OCI-M2 (cell line): Measurements from ENCODE around the gene SQOR.
A peak's percentile ranks its signal among the peaks of the same experiment; 100 is the strongest.

Source experiments
- DNase-seq: peaks from one replicate; lab custom pipeline; 2025; ENCODE audit not compliant: unreplicated experiment; lab: John Stamatoyannopoulos, UW

SQOR gene

DNA sequence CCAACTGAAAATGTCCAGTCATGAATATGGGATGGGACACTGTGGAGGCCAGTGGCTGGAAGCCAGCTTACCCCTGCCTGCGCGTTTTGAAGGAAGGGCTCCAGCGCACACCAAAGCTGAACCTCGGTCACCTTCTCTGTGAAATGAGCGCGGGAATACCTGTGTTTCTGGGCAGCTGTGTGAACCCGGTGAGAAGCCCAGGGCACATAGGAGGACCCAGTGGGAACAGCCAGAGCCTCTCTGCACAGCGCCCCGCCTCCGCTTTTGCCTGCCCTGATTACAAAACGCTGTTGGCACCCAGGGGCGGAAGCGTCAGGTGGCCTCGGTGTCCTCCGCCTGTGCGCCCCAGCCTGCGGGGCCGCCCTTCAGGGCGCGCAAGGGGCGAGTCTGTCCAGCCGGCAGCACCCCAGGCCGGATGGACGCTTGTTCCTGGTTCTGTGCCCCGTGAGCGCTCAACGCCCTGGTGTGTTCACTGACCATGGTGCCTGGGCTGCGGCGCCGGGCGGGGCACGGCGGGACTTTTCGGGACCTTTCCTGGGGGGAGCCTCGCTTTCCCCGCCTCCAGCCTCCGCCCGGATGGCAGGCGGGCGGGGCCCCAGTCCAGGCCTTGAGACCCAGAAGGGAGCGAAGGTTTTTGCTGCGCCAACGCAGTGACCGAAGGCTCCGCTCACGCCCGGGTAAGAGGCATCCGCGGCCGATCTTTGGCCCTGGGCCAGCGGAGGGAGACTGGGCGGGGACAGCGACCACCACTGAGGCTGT lies at the start of gene SQOR:
Gene SQOR, plus strand, starts transcription at position 598 of the 759 bp plus-strand sequence. CDS start 23,895 bp downstream, outside the sequence.
- DNase-seq = no peak

DNA sequence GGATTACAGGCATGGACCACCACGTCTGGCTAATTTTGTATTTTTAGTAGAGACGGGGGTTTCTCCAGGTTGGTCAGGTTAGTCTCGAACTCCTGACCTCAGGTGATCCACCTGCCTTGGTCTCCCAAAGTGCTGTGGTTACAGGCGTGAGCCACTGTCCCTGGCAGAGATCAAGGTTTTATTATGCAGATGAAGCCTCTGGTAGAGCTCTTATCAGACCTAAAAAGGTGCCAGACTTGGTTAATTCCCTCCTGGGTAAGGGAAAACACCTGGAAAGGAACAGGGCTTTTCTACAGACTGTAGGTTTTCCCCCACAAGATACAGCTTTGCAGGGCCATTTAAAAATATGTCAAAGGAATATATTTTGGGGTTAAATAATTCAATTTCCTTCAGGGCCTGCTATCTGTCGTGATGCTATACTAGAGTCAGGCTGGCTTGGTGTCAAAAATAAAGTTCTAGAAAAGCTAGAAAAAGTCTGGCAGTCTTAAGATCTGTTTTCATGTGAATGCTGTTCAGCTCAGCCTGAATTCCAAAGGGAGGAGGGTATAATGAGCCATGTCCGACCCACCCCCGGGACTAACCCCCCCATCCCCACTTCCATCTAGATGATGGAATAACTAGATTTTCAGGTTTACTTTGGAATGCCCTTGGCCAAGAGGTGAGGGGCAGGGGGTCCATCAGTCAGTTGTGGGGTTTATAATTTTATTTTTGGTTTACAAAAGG lies 49.6 kb upstream of the SQOR start:
- no peak for DNase-seq

DNA sequence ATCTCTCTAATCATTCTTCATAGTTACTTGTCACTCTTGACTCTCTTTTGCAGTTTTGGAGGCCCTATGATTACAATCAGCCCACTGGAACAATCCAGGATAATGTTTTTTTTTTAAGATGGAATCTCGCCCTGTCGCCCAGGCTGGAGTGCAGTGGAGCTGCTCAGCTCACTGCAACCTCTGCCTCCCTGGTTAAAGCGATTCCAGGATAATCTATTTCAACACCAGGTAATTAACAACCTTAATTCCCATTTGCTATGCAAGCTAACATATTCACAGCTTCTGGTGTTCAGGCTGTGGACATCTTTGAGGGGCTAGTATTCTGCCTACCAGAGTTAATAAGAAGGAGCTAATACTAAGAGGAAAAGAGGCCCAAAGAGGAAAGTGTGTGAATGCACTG lies 48.7 kb upstream of the SQOR start:
- no peak for DNase-seq

DNA sequence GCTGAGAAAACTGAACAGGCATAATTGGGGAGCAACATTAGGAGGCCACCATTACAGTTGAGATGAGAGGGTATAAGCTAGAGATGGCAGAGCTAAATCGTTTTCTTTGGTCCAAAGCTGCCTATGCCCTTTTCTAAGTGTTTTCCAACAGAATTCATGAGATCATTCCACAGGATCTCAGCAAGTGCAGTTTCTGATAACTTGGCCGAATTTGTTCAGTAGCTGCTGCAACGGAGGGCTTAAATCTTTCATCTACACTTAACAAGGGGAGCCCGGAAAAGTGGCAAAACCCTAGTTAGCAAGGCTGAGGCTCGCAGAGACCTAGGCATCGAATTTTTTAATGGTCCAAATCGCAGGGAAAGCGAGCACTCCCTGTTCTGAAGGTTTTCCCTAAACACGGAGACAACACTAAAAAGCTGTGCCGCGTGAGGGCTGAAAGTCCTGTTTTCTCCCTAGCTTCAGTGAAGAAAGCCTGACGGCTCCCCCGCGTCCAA lies 48.2 kb upstream of the SQOR start:
- DNase-seq = peak; percentile 18

DNA sequence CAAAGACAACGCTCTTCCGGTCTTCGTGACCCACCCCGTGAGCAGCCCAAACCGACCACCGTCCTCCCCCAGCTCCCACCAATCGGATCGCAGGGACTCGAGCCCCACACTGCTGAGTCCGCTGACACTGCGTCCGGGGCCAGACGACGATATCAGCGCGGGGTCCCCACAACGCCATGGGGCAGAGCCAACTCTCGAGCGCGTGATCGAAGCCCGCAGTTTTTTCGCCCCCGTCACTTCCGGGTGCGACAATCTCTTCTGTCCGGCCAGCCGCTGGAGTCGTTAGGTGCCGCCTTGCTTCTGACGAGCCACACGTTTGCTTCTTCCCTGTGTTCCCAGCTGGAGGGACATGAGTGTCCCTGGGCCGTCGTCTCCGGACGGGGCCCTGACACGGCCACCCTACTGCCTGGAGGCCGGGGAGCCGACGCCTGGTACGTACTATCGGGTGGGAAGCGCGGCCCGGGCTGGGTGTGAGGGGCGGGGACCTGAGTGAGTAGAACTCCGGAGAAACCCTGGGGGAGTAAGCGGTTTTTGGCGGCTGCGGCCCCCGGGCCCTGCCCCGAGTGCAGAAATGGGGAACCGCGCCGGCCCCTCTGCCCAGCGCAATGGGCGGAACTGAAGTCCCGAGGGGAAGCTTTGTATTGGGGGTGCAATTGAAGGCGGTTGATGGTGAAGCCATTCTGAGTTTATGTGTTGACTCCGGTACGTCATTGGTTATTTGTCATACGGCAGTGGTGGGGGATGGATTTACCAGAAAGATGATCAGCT lies 47.5 kb upstream of the SQOR start, which contains the start of gene BLOC1S6:
Gene BLOC1S6, plus strand, starts transcription at position 285 of the 768 bp plus-strand sequence. Its CDS starts 65 bp downstream, at position 350.
- DNase-seq = peak; percentile 71

DNA sequence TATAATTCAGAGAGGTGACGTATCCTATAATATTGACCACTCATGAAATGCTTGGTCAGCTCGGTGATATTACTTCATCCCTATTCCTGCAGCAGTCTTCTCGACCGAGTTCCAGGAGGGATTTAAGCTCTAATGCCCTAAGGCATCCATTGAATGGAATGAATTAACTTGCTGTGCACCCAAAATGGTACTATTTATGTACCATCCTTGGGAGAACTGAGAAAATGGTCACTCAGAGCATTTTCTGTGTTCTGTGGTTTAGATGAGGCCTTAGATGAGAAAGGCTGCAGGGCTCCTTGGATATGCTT lies 47.0 kb upstream of the SQOR start:
- no peak for DNase-seq

DNA sequence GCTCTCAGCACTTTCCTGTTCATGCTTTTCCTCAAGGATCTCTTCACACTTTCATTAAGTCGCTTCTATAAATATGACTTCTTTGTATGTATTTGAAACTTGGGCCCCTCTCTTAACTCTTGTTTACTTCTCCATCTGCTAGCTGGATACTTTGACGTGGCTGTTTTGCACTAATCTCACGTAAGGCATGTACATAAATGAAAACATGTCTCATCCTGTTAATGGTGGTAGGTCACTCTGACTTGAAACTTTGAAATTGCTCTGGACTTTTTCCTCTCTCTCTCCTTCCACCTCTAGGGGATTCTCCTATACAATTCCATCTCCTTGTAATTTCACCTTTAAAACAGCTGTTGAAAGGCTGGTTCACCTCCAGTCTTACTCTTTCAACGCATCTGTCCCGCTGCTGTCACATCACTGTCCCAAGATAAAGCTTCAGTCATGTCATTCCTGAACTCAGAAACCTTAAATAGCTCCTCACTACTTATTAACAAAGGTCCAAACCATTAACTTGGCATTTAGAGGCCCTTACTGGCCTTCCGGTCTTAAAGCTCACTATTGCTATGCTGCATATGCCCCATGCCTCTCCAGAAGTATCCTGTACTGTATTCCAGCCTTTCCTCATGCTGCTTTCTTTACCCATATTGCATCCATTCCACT lies 46.5 kb upstream of the SQOR start:
- no peak for DNase-seq

DNA sequence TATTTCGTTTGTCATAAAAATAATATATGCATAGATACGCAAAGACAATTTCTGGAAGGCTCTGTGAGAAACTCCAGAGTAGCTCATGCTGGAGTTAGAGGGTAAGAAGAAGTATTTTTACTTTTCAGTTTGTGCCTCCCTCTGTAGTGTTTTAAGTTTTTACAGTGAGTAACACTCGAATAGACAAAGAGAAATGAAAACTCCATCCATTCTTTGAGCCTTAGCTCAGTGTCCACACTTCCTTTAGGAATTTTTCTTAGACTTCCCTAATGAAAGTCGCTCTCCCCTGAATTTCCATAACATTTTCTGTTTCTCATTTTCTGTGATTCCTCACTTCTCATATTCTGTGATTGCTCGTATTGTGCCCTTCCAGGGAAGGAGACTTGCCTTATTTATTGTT lies 45.6 kb upstream of the SQOR start:
- no peak for DNase-seq

DNA sequence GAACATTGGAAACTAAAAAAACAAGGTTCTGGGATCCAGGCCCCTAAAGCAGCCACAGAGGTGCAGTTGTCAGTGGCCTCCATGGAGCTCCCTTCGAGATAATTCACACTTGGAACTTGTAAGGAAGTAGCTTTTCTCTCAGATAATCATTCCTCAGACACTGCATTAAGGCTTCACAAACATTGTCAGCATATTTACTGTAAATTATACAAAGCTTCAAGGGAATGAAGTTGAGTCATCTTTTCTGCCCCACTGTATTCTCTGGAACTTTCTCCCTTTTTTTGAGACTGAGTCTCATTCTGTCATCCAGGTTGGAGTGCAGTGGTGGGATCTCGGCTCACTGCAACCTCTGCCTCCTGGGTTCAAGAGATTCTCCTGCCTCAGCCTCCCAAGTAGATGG lies 40.5 kb upstream of the SQOR start:
- no peak for DNase-seq

DNA sequence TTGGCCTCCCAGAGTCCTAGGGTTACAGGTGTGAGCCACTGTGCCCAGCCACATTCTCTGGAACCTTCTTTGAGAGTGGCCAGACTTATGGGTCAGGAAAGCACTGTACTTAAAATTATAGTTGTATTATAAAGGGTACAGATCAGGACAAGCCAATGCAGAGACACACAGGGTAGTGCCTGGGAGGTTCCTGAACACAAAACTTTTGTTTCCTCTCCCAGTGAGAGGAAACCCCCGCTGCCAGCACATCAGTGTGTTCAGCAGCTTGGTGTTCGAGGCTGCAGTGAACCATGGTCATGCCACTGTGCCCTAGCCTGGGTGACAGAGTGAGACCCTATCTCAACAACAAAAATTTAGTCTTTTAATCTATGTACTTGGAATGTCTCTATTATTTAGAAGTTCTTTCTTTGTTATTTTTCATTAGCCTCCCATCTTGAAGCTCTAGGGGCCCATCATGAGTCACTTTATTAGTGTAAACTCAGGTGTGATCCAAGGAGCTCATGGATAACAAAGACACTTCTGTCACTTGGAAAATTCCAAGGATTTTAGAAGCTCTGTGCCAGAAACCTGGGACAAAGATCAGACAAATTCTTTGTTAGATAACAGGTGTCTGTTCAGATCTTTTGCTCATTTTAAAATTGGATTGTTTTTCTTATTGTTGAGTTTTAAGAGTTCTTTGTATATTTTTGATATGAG lies 39.8 kb upstream of the SQOR start:
- no peak for DNase-seq

DNA sequence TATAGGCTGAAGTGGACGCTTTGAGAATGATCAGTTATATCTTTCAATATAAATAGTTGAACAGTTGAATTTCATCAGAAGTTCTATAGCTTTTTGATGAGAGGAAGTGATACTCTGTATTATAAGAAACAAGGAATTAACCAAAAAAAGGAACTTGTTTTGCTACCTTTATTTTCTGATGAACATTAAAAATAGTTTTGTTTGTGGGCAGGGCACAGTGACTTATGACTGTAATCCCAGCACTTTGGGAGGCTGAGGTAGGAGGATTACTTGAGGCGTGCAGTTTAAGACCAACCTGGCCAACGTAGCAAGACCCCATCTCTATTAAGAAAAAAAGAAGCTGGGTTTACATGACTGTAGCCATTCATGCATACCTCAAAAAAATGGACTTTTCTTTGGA lies 30.9 kb upstream of the SQOR start:
- no peak for DNase-seq

DNA sequence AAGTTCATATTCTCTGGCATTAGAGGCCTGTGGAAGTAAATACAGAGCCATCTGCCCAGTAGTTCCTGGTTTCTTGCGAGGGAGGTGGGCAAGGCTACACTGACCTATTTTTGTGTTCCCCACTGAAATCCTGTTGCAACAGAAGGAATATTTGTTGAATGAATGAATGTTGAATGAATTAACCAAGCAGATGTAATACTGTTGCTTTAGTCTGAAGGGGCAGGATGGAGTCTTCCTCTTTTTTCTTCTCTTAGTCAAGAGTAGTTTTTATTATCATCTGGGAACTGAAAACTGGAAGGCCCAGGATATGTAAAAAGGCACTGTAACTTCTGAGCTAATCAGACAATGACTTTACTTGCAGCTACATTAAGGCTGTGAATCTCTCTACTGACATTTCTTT lies 30.5 kb upstream of the SQOR start:
- DNase-seq = no peak

DNA sequence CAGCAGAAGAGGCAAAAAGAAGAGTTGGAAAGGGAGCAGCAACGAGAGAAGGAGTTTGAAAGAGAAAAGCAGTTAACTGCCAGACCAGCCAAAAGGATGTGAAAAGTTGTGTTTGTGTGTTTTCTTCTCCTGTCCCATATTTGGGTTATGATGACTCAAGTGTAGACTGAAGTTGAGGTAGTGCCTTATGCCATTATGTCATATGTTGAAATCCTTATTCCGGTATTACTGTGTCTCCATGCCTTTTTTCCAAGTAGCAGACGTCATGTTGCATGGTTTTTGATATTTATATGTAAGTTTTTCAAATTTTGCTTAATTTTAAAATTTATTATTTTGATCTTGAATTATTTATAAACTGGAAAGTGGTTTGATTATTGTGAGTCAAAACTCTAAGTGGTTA lies 28.4 kb upstream of the SQOR start:
- DNase-seq = no peak

DNA sequence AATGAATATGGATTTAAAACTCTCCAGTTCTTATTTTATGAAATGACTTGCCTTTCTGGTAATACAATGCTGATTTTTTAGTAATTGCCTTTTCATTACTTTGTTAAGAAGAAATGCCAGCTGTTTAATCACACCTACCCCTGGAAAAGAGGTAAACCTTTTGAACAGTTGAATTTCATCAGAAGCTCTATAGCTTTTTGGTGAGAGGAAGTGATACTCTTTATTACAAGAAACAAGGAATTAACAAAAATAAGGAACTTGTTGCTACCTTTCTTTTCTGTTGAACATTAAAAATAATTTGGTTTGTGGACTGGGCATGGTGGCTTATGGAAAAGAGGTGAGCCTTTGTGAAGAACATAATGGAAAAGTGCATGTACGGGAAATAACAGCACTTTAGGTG lies 28.0 kb upstream of the SQOR start:
- DNase-seq = no peak

DNA sequence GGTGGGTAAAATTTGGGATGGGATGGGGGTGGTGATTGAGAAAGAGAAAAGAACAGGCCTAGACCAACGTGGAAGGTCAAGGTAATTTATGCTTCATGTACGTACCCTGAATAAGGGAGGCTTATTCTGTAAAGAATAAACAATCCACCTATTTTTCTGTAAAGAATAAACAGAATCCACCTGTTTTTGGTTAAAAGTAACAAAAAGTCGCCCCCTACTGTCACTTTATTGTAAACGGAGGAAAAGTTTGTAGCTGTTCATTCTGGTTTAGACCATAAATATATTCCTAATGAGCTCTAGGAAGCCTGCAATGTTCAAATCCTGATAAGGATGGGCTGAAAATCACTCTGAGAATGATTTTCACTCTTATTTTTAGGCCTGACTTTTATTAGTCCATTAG lies 23.5 kb upstream of the SQOR start:
- DNase-seq = no peak

DNA sequence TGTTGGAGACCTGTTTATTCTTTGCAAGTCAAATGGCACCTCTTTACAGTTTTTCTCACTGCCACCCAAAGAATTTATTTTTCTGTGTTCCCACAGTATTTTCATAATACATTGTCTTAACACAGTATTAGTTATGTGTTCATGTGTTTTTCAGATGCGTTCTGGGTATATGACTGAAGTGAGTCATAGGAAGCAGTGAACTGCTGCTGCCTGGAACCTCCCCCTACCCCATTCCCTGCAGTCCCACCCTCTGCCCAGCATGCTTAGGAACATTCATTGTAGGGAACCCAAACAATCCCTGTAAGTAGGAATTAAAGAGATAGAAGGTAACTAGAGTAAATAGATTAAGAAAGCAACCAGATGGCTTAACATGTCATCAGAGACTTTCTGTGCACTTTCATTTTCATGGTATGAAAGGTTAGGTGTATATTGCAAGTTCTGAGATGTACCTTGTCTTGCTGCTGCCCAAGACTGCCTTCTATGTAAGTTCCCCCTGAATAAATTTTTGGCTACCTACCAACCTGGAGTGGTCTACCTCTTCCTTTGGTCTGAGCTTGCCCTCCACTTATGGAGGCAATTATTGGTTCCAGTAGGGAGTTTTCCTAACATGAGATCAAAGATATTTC lies 21.9 kb upstream of the SQOR start:
- DNase-seq = no peak

DNA sequence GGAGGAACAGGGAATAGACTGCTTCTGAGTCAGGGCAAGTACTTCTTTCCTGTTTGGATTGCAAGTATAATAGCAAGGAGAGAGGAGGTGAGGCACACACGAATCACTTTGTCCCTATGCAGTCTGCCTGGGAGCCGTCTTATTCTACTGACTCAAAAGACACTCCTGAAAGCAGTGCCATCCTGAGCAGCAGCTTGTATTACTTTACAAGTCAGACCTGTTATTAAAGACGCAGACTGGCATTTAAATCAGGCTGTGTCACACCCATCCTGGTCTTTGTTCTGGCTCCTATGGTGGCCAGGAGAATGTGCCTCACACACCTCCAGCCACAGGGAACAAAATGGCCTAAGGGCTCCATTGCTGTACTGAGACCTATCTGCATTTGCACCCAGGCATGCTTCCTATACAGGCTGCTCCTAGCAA lies 17.9 kb upstream of the SQOR start:
- DNase-seq = no peak

DNA sequence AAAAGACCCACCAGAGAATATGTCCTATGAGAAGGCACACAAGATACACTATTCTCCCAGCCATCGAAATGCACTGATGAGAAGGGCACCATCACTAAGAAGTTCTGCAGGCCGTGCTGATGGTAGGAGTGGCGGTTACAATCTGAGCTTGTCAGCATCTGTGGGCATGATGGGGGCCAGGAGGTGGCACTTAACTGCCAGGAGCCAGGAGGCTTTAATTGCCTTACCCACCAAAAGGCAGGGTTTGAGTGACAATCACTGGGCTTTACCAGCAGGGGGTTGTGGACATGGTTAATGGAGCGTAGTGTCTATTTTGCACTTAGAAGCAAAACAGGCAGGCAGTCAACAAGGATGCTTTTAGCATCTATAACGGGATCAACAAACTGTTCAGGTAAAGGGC lies 16.0 kb upstream of the SQOR start:
- no peak for DNase-seq

DNA sequence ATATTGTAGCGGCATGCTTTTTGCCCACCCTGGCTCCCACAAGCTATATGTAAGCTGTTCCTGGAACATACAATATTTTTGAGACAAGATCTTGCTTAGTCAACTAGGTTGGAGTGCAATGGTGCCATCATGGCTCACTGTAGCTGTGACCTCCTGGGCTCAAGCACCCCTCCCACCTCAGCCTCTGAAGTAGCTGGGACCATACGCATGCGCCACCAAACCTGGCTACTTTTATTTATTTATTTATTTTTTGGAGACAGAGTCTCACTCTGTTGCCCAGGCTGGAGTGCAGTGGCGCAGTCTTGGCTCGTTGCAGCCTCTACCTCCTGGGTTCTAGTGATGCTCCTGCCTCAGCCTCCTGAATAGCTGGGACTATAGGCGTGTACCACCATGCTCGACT lies 6.7 kb upstream of the SQOR start:
- DNase-seq = no peak
